HG03378 (cell line): ENCODE results near the gene SLC25A23.
"Not testable (repeated sequence)": the region's sequence is repeated elsewhere in the genome, so short reads cannot be mapped to it uniquely, and the experiment has no call there.

ENCODE experiments used
- ATAC-seq: cut with Tn5 transposase; IDR thresholded peaks from one replicate; pipeline ENCODE4 v1.9.1; 2021; ENCODE audit warnings: mild to moderate bottlenecking, moderate library complexity; ENCODE audit not compliant: unreplicated experiment

SLC25A23 gene

GRCh38 chr19:6406401-6406800 is 53.2 kb downstream of the SLC25A23 start:
- ATAC-seq = no peak

GRCh38 chr19:6402837-6403608 is 56.6 kb downstream of the SLC25A23 start:
- ATAC-seq = no peak

- no peak for ATAC-seq
Observed at GRCh38 chr19:6402058-6402457, 57.5 kb downstream of the SLC25A23 start.

- not testable (repeated sequence) for ATAC-seq
Observed at GRCh38 chr19:6400062-6400944, 59.3 kb downstream of the SLC25A23 start.

- no peak for ATAC-seq
Observed at GRCh38 chr19:6396305-6396704, 63.3 kb downstream of the SLC25A23 start.

GRCh38 chr19:6394831-6395230 is 64.8 kb downstream of the SLC25A23 start:
- ATAC-seq = no peak

- peak; percentile 27 for ATAC-seq
Observed at GRCh38 chr19:6393983-6394412, 65.6 kb downstream of the SLC25A23 start.

GRCh38 chr19:6393074-6393982 is 66.3 kb downstream of the SLC25A23 start, which contains the start of gene GTF2F1:
TSS of gene GTF2F1 (minus strand) at chr19:6393164. CDS start at chr19:6392995, 169 bp downstream.
- peak; percentile 71 for ATAC-seq

GRCh38 chr19:6392221-6393073 is 67.1 kb downstream of the SLC25A23 start:
- ATAC-seq = no peak
